Upper lobe of left lung (tissue), 4 donors: ENCODE results near the gene ZNF423.

ENCODE experiments used
- CTCF ChIP-seq, 6 experiments: fragments of 450-650 bp in 4 of 6; fragments of 200-600 bp in 2 of 6; sonication (generic) in 2 of 6; IDR thresholded peaks; one replicate each; pipeline ENCODE4 v1.5.1; 2016 to 2019; ENCODE audit warnings: antibody characterized with exemption in 6 of 6
- EP300 ChIP-seq, 4 donors: sonication (generic); formaldehyde crosslinking; IDR thresholded peaks; one replicate each; pipeline ENCODE4 v1.5.1; 2017; ENCODE audit warnings: antibody characterized with exemption in 4 of 4, control low read depth in 2 of 4
- POLR2A ChIP-seq, 4 donors: fragments of 450-650 bp; IDR thresholded peaks; one replicate each; pipeline ENCODE4 v1.5.1; 2016 to 2017; ENCODE audit warnings: antibody characterized with exemption in 4 of 4, mild to moderate bottlenecking in 2 of 4
- POLR2AphosphoS5 ChIP-seq, 2 donors: sonication (generic); formaldehyde crosslinking; IDR thresholded peaks; one replicate each; pipeline ENCODE4 v1.5.1; 2017; ENCODE audit warnings: antibody characterized with exemption in 2 of 2

- no peak for TF ChIP-seq CTCF (IDR thresholded peaks at IDR 0.05)
- no peak for TF ChIP-seq POLR2A (IDR thresholded peaks at IDR 0.05)
- TF ChIP-seq POLR2AphosphoS5 (IDR thresholded peaks at IDR 0.05), result no peak
- TF ChIP-seq EP300 (IDR thresholded peaks at IDR 0.05), result no peak
These were observed 352.5 kb downstream of the ZNF423 start for GRCh38 chr16:49503256-49504022.
